GM12872 (cell line): ENCODE data around the gene PAPPA.

ENCODE experiments used
- CTCF ChIP-seq: IDR thresholded peaks from 3 replicates; pipeline ENCODE4 v1.5.1; 2011; ENCODE audit warnings: low read depth, mild to moderate bottlenecking, low read length, moderate library complexity; ENCODE audit not compliant: insufficient read depth

Gene PAPPA

GRCh38 chr9:116218399-116218798 is 64.8 kb downstream of the PAPPA start:
- no peak for TF ChIP-seq CTCF

- no peak for TF ChIP-seq CTCF
Observed at GRCh38 chr9:116219686-116220085, 66.1 kb downstream of the PAPPA start.

DNA sequence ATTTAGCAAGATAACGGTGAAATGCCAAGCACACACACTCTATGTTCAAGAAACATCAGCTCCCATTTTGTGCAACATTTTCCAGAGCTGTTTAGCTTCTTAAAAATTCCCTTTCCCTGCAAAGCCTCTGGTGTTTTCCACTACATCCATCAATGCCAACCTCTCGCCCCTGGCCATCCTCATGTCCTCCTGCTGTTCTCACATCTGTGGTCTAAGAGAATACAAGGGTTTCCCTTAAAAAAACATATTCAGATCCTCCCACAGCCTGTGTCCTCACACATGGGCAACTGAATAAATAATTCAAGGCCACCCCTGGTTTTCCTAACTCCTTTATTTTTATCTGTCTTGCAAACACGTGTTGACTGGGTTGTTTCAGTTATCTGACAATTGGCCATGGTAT is 70.3 kb downstream of the PAPPA start:
- no peak for TF ChIP-seq CTCF

DNA sequence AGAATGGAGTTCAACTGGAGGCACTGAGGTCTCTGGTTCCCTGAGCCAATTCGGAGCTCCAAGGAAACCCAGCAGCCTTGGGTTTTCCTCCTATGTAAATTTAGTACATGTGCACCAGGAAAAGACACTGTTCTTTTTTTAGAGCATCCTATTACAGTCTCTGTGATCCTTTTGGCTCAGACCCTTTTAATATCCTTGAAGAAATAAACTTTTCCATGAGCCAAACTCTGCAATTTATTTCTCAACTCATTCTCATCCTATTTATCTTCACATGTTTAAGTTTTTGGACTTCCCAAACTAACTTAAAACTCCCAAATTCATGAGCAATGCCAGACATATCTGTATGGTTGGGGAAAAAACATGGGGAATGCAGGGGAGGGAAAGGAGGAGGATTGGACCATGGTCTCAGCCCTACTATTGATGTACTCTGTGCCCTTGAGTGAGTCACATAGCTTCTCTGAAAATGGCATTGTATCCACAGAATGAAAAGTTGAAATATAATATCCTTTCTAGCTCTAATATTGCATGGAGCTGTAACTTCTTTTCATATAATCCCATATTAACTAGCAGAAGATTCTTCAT is 76.6 kb downstream of the PAPPA start:
- TF ChIP-seq CTCF: no peak

- TF ChIP-seq CTCF: no peak
Observed at GRCh38 chr9:116232424-116233159, 79.0 kb downstream of the PAPPA start.

- no peak for TF ChIP-seq CTCF
Observed at GRCh38 chr9:116233160-116233530, 79.6 kb downstream of the PAPPA start.

- TF ChIP-seq CTCF: no peak
Observed at GRCh38 chr9:116234081-116234480, 80.5 kb downstream of the PAPPA start.
